Gastrocnemius medialis (tissue), 4 donors: ENCODE measurements around the gene RSPH10B2. TPM values are rescaled to one million over a fixed set of nuclear protein-coding genes. Genes with fewer than 3 reads are reported as not detected.
"Not testable (repeated sequence)": the region's sequence is repeated elsewhere in the genome, so short reads cannot be mapped to it uniquely, and the experiment has no call there.

ENCODE experiments used
- ATAC-seq, 2 donors: fragments of 150-250 bp; one replicate each; pipeline ENCODE4 v1.9.1; 2016
- DNase-seq, 2 donors: peaks; one replicate each; pipeline ENCODE4 v3.0.0-alpha.2; 2019
- H3K27ac ChIP-seq, 4 donors: fragments of 200-600 bp; sonication (generic); 1 replicate in 1 of 4; 2 replicates in 3 of 4; pipeline ENCODE4 v1.5.1; 2016 to 2018; ENCODE audit warnings: mild to moderate bottlenecking in 2 of 4, moderate library complexity in 1 of 4
- H3K27me3 ChIP-seq, 3 donors: fragments of 200-600 bp; sonication (generic) in 2 of 3; 1 replicate in 1 of 3; 2 replicates in 2 of 3; pipeline versions ENCODE4 v1.5.1 to v1.6.0; 2016 to 2019; ENCODE audit warnings: mild to moderate bottlenecking in 1 of 3, moderate library complexity in 1 of 3
- H3K36me3 ChIP-seq, 2 donors: fragments of 200-600 bp; sonication (generic) in 1 of 2; one replicate each; pipeline ENCODE4 v1.5.1; 2017 to 2018
- H3K4me1 ChIP-seq, 2 donors: fragments of 200-600 bp; sonication (generic) in 1 of 2; one replicate each; pipeline ENCODE4 v1.5.1; 2016 to 2017; ENCODE audit warnings: mild to moderate bottlenecking in 2 of 2
- H3K4me3 ChIP-seq, 4 donors: fragments of 200-600 bp; sonication (generic) in 3 of 4; 1 replicate in 1 of 4; 2 replicates in 3 of 4; pipeline ENCODE4 v1.5.1; 2016 to 2019; ENCODE audit warnings: mild to moderate bottlenecking in 2 of 4
- H3K9me3 ChIP-seq, 3 donors: fragments of 200-600 bp; sonication (generic) in 2 of 3; 1 replicate in 1 of 3; 2 replicates in 2 of 3; pipeline ENCODE4 v1.5.1; 2016 to 2019
- POLR2A ChIP-seq, 2 donors: fragments of 450-650 bp; IDR thresholded peaks; one replicate each; pipeline ENCODE4 v1.6.1; 2017; ENCODE audit warnings: antibody characterized with exemption in 2 of 2, mild to moderate bottlenecking in 2 of 2, moderate library complexity in 2 of 2
- in situ Hi-C, 4 donors: fragments of 200-750 bp; cut with MboI; loops; one replicate each; pipeline versions ENCODE4 v1.15.0 to v1.8.0; 2017; ENCODE audit warnings: low sequenced_read_pairs in 4 of 4
- intact Hi-C: fragments of 100-400 bp; cut with DNase I; formaldehyde crosslinking; loops from one replicate; pipeline ENCODE4 v1.15.1; 2023; ENCODE audit warnings: low total_unique reads
- total RNA-seq, 4 donors: library from RNA; depleted of rRNA; stranded (reverse); fragments of >200 nt; gene quantifications; one replicate each; pipeline versions ENCODE4 v1.1.0 to v1.2.3, GENCODE V29; 2016
- TF ChIP-seq, protein P1 (sequence below), 5 experiments: fragments of 450-650 bp in 3 of 5; fragments of 200-600 bp in 2 of 5; sonication (generic) in 2 of 5; IDR thresholded peaks in 4 of 5; conservative IDR thresholded peaks in 1 of 5; 1 replicate in 4 of 5; 2 replicates in 1 of 5; pipeline ENCODE4 v1.5.1; 2016 to 2019; ENCODE audit warnings: antibody characterized with exemption in 5 of 5, mild to moderate bottlenecking in 3 of 5, moderate library complexity in 3 of 5

RSPH10B2 gene
- total RNA-seq, 4 donors from 2014 or later = 0.09 to 6.4 (median 1.1) TPM

DNA sequence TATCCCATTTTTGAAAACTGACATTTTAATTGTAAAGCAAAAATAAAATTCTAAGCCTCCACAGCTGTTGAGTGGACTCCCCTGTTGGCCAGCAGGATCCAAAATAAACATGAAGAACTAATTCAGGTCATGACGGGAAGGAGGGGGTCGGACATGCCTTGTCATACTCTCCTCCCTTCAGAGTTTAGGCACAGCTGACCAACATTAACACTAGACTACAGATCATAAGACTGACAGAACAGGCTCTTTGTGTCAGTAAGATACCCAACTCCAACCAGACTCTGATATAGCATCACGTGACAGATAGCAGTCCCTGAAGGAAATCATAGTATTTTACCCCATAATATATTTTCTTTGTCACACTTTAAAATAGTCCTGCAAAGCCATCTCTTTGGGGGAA, 26.2 kb upstream of the RSPH10B2 start:
- in situ Hi-C loops = no loop called here
- TF ChIP-seq, protein P1, sequence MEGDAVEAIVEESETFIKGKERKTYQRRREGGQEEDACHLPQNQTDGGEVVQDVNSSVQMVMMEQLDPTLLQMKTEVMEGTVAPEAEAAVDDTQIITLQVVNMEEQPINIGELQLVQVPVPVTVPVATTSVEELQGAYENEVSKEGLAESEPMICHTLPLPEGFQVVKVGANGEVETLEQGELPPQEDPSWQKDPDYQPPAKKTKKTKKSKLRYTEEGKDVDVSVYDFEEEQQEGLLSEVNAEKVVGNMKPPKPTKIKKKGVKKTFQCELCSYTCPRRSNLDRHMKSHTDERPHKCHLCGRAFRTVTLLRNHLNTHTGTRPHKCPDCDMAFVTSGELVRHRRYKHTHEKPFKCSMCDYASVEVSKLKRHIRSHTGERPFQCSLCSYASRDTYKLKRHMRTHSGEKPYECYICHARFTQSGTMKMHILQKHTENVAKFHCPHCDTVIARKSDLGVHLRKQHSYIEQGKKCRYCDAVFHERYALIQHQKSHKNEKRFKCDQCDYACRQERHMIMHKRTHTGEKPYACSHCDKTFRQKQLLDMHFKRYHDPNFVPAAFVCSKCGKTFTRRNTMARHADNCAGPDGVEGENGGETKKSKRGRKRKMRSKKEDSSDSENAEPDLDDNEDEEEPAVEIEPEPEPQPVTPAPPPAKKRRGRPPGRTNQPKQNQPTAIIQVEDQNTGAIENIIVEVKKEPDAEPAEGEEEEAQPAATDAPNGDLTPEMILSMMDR (IDR thresholded peaks at IDR 0.05 in 4 of 5, conservative IDR thresholded peaks at IDR 0.05 in 1 of 5) = no peak
- TF ChIP-seq POLR2A (IDR thresholded peaks at IDR 0.05) = no peak
- intact Hi-C loops = no loop called here
- DNase-seq (no peak), ATAC-seq (no peak)
- no peaks in the 10 kb centered on the region for H3K9me3 ChIP-seq
- H3K4me3 ChIP-seq = no peak overlapping the region
- peaks cover 9 to 10% of the 10 kb centered on the region in 2 donors for H3K4me1 ChIP-seq
- no peaks in the 10 kb centered on the region for H3K27me3 ChIP-seq
- H3K27ac ChIP-seq = no peak overlapping the region
- H3K36me3 ChIP-seq = peaks cover 0 to 4% of the 10 kb centered on the region in 2 donors

- intact Hi-C loops = loop anchor here (1.0 kb wide), 1 partner anchor 22 kb away; no protein-coding TSS in a partner anchor
- DNase-seq, H3K27me3 ChIP-seq, H3K9me3 ChIP-seq, ATAC-seq, in situ Hi-C loops: not testable (repeated sequence)
- Histone ChIP-seq H3K27ac (peak overlapping the region; percentile 73 to 88 (median 87)), H3K4me3 (peak overlapping the region; percentile 76 to 97 (median 86)), H3K4me1 (peaks cover 9 to 10% of the 10 kb centered on the region in 2 donors), H3K36me3 (peaks cover 0 to 15% of the 10 kb centered on the region in 2 donors)
Observed at GRCh38 chr7:6728893-6729491, 24.9 kb upstream of the RSPH10B2 start.

GRCh38 chr7:6729492-6730342, 24.2 kb upstream of the RSPH10B2 start:
- Histone ChIP-seq H3K36me3 (peaks cover 0 to 22% of the 10 kb centered on the region in 2 donors), H3K4me1 (peaks cover 9 to 10% of the 10 kb centered on the region in 2 donors), H3K4me3 (peak overlapping the region; percentile 76 to 97 (median 86)), H3K27ac (peak overlapping the region; percentile 73 to 88 (median 87)), H3K27me3 (no peaks in the 10 kb centered on the region), H3K9me3 (no peaks in the 10 kb centered on the region)
- intact Hi-C loops (loop anchor here (1.0 kb wide), 1 partner anchor 22 kb away; no protein-coding TSS in a partner anchor), in situ Hi-C loops (no loop called here)
- DNase-seq = peak; percentile 75 to 92
- peak; percentile 99 for ATAC-seq
- TF ChIP-seq, protein P1 (IDR thresholded peaks at IDR 0.05 in 4 of 5, conservative IDR thresholded peaks at IDR 0.05 in 1 of 5) = peak in 1 of 5 experiments; percentile 22
- TF ChIP-seq POLR2A (IDR thresholded peaks at IDR 0.05) = peak; percentile 35 to 36

DNA sequence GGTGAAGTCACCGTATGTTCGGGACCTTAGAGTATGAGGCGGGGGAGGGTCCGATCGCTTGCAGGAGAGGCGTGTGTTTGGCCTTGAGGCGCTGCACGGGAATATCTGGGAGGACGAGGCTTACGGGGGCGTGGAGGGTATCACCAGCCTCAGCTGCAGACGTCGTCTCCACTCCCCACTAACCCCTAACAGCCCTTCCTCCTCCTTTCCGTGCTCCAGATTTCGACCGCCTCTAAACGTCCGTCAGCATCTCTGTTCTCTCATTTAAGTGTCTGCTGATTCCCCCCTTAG, 23.6 kb upstream of the RSPH10B2 start:
- Histone ChIP-seq H3K4me3 (peak overlapping the region; percentile 76 to 97 (median 86)), H3K36me3 (peaks cover 0 to 28% of the 10 kb centered on the region in 2 donors), H3K27ac (peak overlapping the region; percentile 73 to 88 (median 87)), H3K4me1 (peaks cover 9 to 10% of the 10 kb centered on the region in 2 donors), H3K9me3 (no peaks in the 10 kb centered on the region), H3K27me3 (no peaks in the 10 kb centered on the region)
- in situ Hi-C loops = no loop called here
- intact Hi-C loops = no loop called here
- DNase-seq (no peak), ATAC-seq (peak in 1 of 2 donors; percentile 32)
- TF ChIP-seq, protein P1 (IDR thresholded peaks at IDR 0.05 in 4 of 5, conservative IDR thresholded peaks at IDR 0.05 in 1 of 5) = no peak
- TF ChIP-seq POLR2A (IDR thresholded peaks at IDR 0.05) = no peak

DNA sequence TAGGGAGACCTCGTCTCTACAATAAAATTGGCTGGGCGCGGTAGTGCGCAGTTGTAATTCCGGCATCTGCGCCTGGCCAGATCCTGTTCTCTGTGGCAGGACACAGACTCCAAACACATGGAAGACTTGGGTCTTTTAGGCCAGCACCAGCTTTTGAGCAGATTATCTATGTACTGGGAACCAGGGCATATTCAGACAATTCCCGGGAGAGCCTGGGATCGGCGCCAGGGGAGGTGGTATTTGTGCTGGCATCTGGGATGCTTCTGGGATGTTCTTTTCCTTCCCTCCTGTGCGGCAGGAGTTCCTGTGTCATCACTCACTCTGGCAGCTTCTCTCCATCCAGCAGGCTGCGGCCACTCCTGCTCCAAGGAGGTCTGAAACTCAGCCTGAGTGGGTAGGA, 15.5 kb upstream of the RSPH10B2 start:
- H3K4me1 ChIP-seq, DNase-seq, H3K27me3 ChIP-seq, H3K9me3 ChIP-seq, H3K4me3 ChIP-seq, intact Hi-C loops, in situ Hi-C loops, ATAC-seq, H3K27ac ChIP-seq: not testable (repeated sequence)
- H3K36me3 ChIP-seq = peaks cover 0 to 48% of the 10 kb centered on the region in 2 donors

GRCh38 chr7:6744410-6745100, 9.3 kb upstream of the RSPH10B2 start:
- H3K27me3 ChIP-seq, H3K9me3 ChIP-seq, in situ Hi-C loops, ATAC-seq, H3K4me3 ChIP-seq, intact Hi-C loops, DNase-seq, H3K4me1 ChIP-seq, H3K27ac ChIP-seq: not testable (repeated sequence)
- H3K36me3 ChIP-seq = peaks cover 0 to 24% of the 10 kb centered on the region in 2 donors

GRCh38 chr7:6749335-6749734, 4.6 kb upstream of the RSPH10B2 start:
- in situ Hi-C loops = not testable (repeated sequence)

DNA sequence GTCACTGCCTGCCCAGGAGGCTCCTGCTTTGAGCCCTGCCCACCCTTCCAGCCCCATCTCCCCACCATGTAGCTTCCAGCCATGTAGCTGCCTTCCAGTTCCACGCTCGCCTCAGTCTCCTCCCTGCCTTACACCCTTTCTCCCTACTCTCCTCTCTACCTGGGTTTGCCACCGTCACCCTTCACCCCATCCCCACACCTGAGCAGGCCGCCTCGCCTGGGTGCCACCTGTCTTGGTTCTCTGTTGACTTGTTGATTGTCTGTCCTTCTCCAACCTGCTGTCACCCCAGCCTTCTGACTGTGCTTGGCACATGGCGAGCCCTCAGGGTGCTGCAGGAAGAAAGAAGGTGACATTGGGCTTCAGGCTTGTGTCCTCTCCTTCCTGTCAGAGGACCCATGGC, 3.7 kb upstream of the RSPH10B2 start:
- H3K27me3 ChIP-seq, ATAC-seq, intact Hi-C loops, H3K4me1 ChIP-seq, H3K9me3 ChIP-seq, in situ Hi-C loops, DNase-seq, H3K27ac ChIP-seq, H3K4me3 ChIP-seq: not testable (repeated sequence)
- peaks cover 0 to 14% of the 10 kb centered on the region in 2 donors for H3K36me3 ChIP-seq

More at GRCh38 chr7:6749335-6749734, 4.6 kb upstream of the RSPH10B2 start:
- H3K36me3 ChIP-seq = peaks cover 0 to 17% of the 10 kb centered on the region in 2 donors
- H3K27ac ChIP-seq, intact Hi-C loops, DNase-seq, H3K9me3 ChIP-seq, H3K27me3 ChIP-seq, H3K4me1 ChIP-seq, H3K4me3 ChIP-seq, ATAC-seq: not testable (repeated sequence)
